H7 (cell line): Measurements from ENCODE around the gene BSCL2. TPM values are rescaled to one million over a fixed set of nuclear protein-coding genes. Genes with fewer than 3 reads are reported as not detected.
A peak's percentile ranks its signal among the peaks of the same experiment; 100 is the strongest.
"Not testable (repeated sequence)": the region's sequence is repeated elsewhere in the genome, so short reads cannot be mapped to it uniquely, and the experiment has no call there.

ENCODE experiments used
- DNase-seq: peaks from one replicate; pipeline ENCODE4 v3.0.0; 2012
- H3K27me3 ChIP-seq: 2 replicates; pipeline ENCODE4 v1.6.0; 2011; ENCODE audit warnings: mild to moderate bottlenecking, low read length; ENCODE audit not compliant: control insufficient read depth, insufficient read depth
- H3K36me3 ChIP-seq: replicated peaks from 2 replicates; pipeline ENCODE4 v1.5.1; 2011; ENCODE audit warnings: low read length; ENCODE audit not compliant: control insufficient read depth, insufficient read depth
- H3K4me3 ChIP-seq: 2 replicates; pipeline ENCODE4 v1.5.1; 2011; ENCODE audit warnings: low read depth, mild to moderate bottlenecking, control low read depth, low read length, moderate library complexity; ENCODE audit not compliant: insufficient read depth
- total RNA-seq: library from RNA; depleted of rRNA; stranded (reverse); fragments of >200 nt; shearing (Covaris generic); gene quantifications from 2 replicates; pipeline ENCODE4 v1.2.3, GENCODE V29; 2014; rRNA removed

BSCL2 gene
- total RNA-seq = 169 and 200 TPM in 2 replicates

DNA sequence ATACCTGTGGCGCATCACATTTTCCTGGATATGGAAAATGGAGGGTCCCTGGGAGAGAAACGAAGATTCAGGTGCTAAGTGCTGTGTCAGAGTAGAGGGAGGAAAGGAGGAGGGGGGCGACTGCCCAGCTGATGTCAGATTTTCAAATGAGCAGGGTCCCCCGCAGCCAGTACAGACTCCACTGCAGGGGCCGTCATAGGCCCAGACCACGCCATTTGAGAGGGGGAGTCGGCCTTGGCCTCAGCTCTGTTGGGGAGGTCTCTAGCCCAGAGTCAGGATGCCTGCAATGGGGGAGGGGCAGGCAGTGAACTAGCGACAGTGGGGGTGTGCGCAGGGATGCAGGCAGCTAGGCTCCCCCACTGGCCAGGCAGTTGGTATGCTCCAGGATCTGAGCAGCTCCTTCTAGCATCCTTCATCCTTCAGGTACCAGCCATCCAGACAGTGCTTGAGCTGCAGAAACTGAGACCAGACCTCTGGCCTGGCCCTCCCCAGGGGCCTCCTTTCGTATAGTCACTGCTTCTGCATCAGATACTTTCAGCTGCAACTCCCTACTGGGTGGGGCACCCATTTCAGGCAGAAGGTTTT is at the start of gene BSCL2, which contains the start of gene GNG3:
Gene BSCL2 (minus strand): TSS at position 148 of the 585 bp plus-strand sequence. CDS start 229 bp downstream, outside the sequence.
Gene GNG3 (plus strand): TSS at position 400 of the 585 bp plus-strand sequence. CDS start 620 bp downstream, outside the sequence.
- Histone ChIP-seq H3K36me3 (peaks cover 4% of the 10 kb centered on the region), H3K27me3 (no peaks in the 10 kb centered on the region), H3K4me3 (peak within 1 kb of the TSS; percentile 65)
- DNase-seq = peak; percentile 92

DNA sequence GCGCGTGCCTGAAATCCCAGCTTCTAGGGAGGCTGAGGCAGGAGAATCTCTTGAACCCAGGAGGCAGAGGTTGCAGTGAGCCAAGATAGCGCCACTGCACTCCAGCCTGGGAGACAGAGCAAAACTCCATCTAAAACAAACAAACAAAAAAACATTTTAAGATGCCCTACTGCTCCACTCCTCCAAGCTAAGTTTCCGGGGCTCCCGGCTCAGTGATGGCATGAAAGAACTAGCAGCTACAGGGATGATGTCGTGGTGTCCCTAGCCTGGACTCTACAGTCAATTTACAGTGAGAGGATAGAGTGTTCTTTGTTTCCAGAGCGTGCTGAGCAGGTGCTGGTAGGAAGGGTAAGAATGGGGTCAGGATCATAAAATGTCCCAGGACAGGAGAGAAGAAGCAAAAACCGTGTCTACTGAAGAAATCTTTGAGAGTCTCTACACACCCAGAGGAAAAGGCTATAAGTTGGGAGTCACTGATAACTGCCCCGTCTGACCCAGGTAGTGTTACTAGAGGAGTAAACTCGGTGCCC is 47.9 kb upstream of the BSCL2 start:
- no peaks in the 10 kb centered on the region for H3K27me3 ChIP-seq
- H3K36me3 ChIP-seq = peaks cover 20% of the 10 kb centered on the region
- H3K4me3 ChIP-seq = no peak overlapping the region
- DNase-seq = no peak

DNA sequence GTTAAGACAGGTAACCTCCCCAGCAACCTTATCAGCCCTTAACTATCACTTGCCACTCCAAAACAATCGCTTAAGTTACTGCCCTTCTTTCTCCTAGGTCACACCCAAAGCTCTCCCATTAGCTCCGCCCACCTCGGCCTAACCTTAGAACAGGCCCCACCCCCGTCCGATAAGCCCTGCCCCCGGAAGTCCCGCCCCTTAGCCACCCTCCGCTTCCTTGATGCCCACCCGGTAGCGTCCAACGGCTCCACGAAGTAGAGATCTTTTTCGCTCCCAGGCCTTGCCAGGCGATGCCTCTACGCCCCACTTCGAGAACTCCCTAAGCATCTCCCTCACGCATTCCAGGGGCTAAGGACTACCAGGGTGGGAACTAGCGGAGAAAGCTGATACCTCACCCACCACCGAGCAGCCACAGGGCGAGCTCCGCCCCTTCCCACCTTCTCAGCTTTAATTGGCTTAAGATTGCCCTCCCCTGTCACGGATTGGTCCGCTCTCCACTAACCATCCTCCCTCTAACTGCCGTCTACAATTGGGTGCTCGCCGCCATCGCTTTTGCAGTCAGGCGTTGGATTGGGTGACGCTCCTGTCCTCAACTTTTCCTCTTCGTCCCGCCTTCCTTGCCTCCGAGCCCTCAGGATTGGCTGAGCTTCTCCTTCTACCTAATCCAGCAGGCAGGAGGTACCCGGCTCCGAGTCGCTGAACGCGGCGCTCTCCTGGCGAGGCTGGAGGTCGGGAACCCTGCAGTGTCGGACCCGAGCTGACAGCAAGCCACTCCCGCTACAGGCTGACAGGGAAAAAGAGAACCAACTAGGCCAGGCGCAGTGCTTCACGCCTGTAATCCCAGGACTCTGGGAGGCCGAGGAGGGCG is 46.7 kb upstream of the BSCL2 start, which contains the start of gene ZBTB3:
Gene ZBTB3 (minus strand): TSS at position 425 of the 868 bp plus-strand sequence. CDS start 496 bp downstream, outside the sequence.
- H3K4me3 ChIP-seq = peak within 1 kb of the TSS; percentile 77
- peaks cover 23% of the 10 kb centered on the region for H3K36me3 ChIP-seq
- H3K27me3 ChIP-seq = no peaks in the 10 kb centered on the region
- peak; percentile 95 for DNase-seq

DNA sequence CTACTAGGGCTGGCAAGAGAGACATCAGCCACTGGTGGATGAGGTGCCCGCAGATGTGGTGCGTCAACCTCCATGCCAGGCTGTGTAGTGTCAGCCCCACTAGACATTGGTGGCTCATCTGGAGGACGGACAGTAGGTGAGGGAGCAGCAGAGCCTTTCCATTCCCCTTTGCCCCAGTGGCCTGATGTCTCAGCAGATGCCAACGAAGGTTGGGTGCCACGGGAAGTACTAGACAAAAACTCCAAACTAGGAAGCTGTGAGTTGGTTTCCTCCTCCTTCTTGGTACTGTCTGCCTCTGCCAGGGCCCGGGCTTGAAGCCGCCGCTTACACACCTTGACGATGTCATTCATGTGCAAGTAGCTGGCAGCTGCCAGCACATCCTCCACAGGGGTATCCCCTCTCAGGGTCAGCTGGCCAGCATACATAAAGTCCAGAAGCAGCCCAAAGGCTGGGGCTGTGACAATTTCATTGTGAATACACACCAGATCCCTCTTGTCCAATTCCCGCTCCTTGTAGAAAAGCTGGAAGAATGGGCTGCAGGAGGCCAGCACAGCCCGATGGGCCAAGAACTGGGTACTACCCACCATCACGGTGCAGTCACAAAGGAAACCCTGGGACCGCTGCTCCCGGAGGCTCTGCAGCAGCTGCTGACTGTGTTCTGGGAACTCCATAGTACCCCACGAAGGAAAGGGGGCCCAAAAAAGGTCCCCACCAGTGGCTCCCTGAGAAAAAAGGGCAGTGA is 45.9 kb upstream of the BSCL2 start:
- DNase-seq = no peak
- Histone ChIP-seq H3K36me3 (peaks cover 25% of the 10 kb centered on the region), H3K27me3 (no peaks in the 10 kb centered on the region), H3K4me3 (peak overlapping the region; percentile 77)

DNA sequence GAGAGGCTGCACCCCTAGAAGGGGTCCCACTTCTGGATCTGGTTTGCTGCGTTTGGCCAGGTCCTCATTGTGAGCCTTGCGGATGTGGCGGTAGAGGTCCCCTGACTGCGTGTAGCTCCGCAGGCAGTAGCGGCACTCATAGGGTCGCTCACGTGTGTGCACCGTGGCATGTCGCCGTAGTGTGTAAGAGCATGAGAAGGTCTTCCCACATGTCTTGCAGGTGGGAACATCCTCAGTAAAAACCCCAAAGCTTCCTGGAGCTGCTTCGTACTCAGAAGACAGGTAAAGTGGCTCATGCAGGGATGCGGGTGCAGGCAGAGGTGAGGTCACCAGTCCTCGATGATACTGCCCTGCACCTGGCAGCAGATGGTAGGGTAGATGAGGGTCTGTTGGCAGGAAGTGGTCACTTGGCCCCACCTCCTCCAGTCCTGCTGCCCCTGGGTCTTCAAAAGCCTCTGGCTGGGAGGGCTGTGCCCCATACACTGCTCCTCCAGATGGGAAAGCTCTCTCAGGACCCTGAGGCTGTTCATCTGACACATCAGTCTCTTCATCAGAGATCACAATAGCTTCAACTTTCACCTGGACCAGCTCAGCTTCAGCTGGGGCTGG is 45.1 kb upstream of the BSCL2 start:
- Histone ChIP-seq H3K4me3 (no peak overlapping the region), H3K36me3 (peaks cover 25% of the 10 kb centered on the region), H3K27me3 (no peaks in the 10 kb centered on the region)
- DNase-seq = no peak

DNA sequence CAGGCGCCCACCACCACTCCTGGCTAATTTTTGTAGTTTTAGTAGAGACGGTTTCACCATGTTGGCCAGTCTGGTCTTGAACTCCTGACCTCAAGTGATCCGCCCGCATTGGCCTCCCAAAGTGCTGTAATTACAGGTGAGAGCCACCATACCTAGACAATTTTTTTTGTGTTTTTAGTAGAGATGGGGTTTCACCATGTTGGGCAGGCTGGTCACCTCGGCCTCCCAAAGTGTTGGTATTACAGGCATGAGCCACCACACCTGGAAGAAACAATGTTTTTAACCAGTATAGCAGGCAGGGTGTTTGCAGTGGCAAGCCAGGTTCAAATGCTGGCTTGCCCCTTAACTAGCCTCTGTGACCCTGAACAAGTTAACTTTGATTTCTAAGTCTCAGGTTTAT is 42.7 kb upstream of the BSCL2 start:
- H3K27me3 ChIP-seq, H3K4me3 ChIP-seq, DNase-seq: not testable (repeated sequence)
- peaks cover 24% of the 10 kb centered on the region for H3K36me3 ChIP-seq

DNA sequence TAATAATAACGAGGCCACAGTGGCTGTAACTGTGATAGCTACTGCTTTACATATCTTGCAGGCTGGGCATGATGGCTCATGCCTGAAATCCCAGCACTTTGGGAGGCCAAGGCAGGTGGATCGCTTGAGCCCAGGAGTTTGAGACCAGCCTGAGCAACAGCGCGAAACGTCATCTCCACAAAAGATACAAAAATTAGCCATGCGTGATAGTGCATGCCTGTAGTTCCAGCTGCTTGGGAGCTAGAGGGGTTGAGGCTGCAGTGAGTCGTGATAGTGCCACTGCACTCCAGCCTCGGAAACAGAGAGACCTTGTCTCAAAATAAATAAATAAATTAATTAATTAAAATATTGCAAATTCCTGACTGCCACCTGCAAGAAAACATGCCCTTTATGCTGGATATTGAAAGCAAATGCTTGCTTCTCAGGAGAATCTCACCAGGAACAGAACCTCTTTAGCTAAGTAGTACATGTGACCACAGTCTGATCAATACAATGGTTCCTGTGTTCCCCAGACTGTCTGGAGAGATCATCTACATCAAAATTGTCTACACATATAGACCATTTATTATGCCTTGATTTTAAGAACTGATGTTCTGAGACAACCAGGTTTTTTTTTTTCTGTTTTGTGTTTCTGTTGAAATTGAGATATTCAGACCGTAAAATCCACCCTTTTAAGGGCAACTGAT is 40.4 kb upstream of the BSCL2 start:
- H3K27me3 ChIP-seq = no peaks in the 10 kb centered on the region
- no peak overlapping the region for H3K4me3 ChIP-seq
- no peak for DNase-seq
- peaks cover 16% of the 10 kb centered on the region for H3K36me3 ChIP-seq

DNA sequence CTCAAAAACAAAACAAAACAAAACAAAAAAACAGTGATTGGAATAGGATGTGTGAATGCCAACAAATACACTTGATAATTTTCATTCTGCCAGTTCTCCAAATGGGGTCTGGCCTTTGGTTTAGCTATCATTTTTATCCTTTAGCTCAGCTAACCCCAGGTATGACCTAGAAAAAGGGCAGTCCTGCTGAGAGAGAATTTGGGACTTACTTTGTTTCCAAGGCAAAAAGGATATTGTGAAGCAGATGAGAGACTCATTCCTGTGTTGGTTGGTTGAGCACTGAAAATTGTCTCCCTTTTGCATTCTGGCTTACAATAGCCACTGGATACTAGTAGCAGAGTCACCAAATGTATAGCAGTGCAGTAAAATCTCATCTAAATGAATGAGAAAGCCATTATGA is 30.0 kb upstream of the BSCL2 start:
- Histone ChIP-seq H3K4me3 (no peak overlapping the region), H3K27me3 (no peaks in the 10 kb centered on the region), H3K36me3 (peaks cover 11% of the 10 kb centered on the region)
- DNase-seq = no peak

DNA sequence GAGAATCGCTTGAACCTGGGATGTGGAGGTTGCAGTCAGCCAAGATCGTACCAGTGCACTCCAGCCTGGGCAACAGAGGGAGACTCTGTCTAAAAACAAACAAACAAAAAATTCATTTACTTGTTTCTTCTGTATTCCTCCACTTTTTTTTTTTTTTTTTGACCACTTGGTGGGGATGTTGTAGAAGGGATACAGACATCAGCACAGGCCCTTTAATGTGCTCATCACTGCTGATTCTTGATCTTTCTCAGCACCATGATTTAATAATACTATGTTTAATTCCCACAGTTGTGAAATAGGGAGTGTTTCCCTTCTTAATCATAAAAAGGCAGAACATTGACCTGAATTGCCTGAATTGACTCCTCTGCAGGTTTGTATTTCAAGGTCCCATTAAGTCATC is 25.6 kb upstream of the BSCL2 start:
- peaks cover 6% of the 10 kb centered on the region for H3K36me3 ChIP-seq
- no peak for DNase-seq
- no peaks in the 10 kb centered on the region for H3K27me3 ChIP-seq
- H3K4me3 ChIP-seq = no peak overlapping the region

DNA sequence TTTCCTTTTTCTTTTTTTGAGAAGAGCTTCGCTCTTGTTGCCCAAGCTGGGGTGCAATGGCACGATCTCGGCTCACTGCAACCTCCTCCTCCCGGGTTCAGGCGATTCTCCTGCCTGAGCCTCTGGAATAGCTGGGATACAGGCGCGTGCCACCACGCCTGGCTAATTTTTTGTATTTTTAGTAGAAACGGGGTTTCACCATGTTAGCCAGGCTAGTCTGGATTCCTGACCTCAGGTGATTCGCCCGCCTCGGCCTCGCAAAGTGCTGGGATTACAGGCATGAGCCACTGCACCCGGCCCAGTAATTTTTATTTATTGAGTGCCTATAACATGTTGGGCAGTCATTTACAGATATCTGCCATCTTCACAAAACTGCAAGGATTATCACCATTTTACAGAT is 22.9 kb upstream of the BSCL2 start:
- not testable (repeated sequence) for H3K27me3 ChIP-seq, H3K4me3 ChIP-seq, DNase-seq, H3K36me3 ChIP-seq

DNA sequence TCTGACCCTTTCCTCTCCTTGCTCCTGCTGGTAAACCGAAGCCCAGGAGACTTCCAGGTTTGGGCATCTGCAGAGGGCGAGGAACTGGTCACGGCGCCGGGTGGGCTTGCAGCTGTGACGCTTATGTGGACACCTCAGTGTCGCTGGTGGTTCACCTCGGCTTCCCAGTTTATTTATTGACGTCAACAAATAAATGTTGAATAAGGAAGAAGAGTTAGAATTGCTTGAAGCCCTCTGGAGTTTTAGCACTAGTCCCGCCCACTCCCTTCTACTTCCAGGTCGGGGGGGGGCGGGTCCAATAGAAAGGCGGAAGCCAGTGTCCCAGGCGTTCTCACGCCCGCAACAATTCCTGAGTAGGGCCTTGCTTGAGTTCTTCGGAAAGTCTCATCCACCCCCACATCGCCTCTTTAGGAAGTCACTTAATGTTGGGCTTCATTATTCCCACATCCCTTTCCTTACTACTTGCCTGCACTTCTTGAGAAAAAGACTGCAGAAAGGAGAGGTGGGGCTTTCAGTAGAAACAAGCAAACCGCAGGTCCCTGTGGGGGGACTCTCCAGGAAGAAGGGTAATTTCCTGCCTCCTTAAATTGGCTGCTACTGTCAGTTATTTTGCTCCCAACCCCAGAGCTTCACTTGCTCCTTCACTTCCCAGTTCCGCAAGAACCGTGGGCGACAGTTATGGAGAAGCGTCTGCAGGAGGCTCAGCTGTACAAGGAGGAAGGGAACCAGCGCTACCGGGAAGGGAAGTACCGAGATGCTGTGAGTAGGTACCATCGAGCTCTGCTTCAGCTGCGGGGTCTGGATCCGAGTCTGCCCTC is 21.2 kb upstream of the BSCL2 start, which contains the start of gene TTC9C:
Gene TTC9C (plus strand): TSS at position 316 of the 818 bp plus-strand sequence. CDS start 363 bp downstream, at position 679.
- Histone ChIP-seq H3K4me3 (peak within 1 kb of the TSS; percentile 99), H3K36me3 (peaks cover 9% of the 10 kb centered on the region), H3K27me3 (no peaks in the 10 kb centered on the region)
- peak; percentile 87 for DNase-seq

DNA sequence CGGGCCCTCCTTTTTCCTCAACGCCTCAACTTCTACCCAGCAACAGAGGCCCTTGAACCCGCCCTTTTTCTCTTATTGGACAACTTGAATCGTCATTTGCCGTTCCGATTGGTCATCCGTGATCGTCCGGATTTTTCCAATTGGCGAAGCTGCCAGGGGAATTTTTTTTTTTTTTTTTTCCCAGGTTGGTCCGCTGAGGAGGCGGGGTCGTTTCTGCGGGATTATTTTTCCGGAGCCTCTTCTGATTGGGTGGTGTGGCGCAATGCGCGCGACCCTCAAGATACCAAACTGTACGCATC is 20.6 kb upstream of the BSCL2 start:
- Histone ChIP-seq H3K36me3 (peaks cover 13% of the 10 kb centered on the region), H3K27me3 (no peaks in the 10 kb centered on the region), H3K4me3 (peak overlapping the region; percentile 99)
- DNase-seq = peak; percentile 90
